ENCODE measurements around the gene RNF125. TPM values are rescaled to one million over a fixed set of nuclear protein-coding genes. Genes with fewer than 3 reads are reported as not detected.

The RNF125 gene
- total and polyA plus RNA-seq, 9 of the 15 experiments (the other 6 are each of a cell fraction or from before 2014, with no cell fraction given), result 0.01 to 0.29 (median 0.07) TPM; not detected in 1

DNA sequence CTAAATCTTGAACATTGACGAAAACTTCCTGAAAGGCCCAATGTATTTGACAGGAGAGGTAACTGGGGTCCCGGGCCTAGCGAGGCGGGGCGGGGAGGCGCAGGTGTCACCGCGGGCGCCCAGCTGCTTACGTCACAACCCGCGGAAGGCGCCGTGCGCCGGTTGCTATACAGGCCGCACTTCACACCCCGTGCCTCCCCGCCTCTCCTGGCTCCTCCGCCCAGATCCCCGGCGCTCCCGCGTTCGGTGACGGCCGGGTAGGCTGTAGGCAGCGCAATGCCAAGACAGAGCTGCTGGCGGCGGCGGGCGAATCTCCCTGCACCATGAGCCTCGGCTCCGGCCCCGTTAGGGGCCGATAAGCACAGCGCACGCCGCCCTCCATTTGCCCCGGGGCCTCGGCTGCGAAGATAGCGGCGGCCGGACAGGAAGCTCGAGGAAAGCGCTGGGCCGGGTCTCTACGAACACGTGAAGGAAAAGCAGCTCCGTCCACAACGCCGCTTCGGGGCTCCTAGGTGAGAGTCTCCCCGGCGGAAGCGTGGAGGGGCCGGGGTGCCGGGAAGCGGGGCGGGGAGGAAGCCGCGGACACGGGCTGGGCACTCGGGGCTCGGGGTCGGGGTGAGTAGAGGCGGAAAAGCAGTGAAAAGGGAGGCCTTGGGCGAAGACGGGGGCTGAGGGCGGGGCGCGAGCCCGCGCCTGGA, 73.2 kb downstream of the RNF125 start, which contains the start of gene RNF138 (continued):
- TF ChIP-seq, protein P1, sequence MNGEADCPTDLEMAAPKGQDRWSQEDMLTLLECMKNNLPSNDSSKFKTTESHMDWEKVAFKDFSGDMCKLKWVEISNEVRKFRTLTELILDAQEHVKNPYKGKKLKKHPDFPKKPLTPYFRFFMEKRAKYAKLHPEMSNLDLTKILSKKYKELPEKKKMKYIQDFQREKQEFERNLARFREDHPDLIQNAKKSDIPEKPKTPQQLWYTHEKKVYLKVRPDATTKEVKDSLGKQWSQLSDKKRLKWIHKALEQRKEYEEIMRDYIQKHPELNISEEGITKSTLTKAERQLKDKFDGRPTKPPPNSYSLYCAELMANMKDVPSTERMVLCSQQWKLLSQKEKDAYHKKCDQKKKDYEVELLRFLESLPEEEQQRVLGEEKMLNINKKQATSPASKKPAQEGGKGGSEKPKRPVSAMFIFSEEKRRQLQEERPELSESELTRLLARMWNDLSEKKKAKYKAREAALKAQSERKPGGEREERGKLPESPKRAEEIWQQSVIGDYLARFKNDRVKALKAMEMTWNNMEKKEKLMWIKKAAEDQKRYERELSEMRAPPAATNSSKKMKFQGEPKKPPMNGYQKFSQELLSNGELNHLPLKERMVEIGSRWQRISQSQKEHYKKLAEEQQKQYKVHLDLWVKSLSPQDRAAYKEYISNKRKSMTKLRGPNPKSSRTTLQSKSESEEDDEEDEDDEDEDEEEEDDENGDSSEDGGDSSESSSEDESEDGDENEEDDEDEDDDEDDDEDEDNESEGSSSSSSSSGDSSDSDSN (IDR thresholded peaks at IDR 0.05; ENCODE audit: borderline replicate concordance in 1 of 2, low read depth in 2 of 2, low read length in 2 of 2), result peak in 1 of 2 experiments; percentile 61; a peak in 1 of 4 replicates
- TF ChIP-seq E2F8 (IDR thresholded peaks at IDR 0.05; ENCODE audit: low read depth, partially characterized antibody) (no peak), RBM39 (optimal IDR thresholded peaks at IDR 0.05; ENCODE audit: low read depth, low read length) (no peak), GATAD2B (IDR thresholded peaks at IDR 0.05; ENCODE audit: borderline replicate concordance) (no peak), SNAPC5 (CRISPR knock-in tag; IDR thresholded peaks at IDR 0.05) (no peak), PHF8 (IDR thresholded peaks at IDR 0.05; ENCODE audit: borderline replicate concordance, low read length) (peak; percentile 96), ZKSCAN8 (CRISPR knock-in tag; IDR thresholded peaks at IDR 0.05) (no peak), PHB (CRISPR knock-in tag; IDR thresholded peaks at IDR 0.05) (0 out of 2 replicates have a peak, but pooled peaks have one; percentile 60), SNRNP70 (optimal IDR thresholded peaks at IDR 0.05; ENCODE audit: low read depth, low read length) (no peak), ZNF696 (CRISPR knock-in tag; conservative IDR thresholded peaks at IDR 0.05) (no peak), TAF1 (IDR thresholded peaks at IDR 0.05; ENCODE audit: control insufficient read depth, extremely low read depth, insufficient read depth, low read length, severe bottlenecking) (no peak), SRF (CRISPR knock-in tag; IDR thresholded peaks at IDR 0.05) (0 out of 4 replicates have a peak, but pooled peaks of 1 of the 2 experiments have one; percentile 24), HNRNPLL (IDR thresholded peaks at IDR 0.05; ENCODE audit: low read depth, low read length, poor library complexity, severe bottlenecking) (peak; percentile 87), ZNF583 (CRISPR knock-in tag; IDR thresholded peaks at IDR 0.05) (no peak), ZNF79 (CRISPR knock-in tag; IDR thresholded peaks at IDR 0.05; ENCODE audit: low read depth) (no peak), SIN3A (IDR thresholded peaks at IDR 0.05; ENCODE audit: borderline replicate concordance in 2 of 2, control insufficient read depth in 1 of 2, low read depth in 2 of 2, low read length in 2 of 2) (peak; percentile 55 to 78; a peak in 1 of 4 replicates), FOXA3 (CRISPR knock-in tag; conservative IDR thresholded peaks at IDR 0.05 in 1 of 2, IDR thresholded peaks at IDR 0.05 in 1 of 2) (no peak), EGR1 (conservative IDR thresholded peaks at IDR 0.05) (no peak), THRAP3 (IDR thresholded peaks at IDR 0.05; ENCODE audit: borderline replicate concordance) (no peak)
- TF ChIP-seq, protein P2, sequence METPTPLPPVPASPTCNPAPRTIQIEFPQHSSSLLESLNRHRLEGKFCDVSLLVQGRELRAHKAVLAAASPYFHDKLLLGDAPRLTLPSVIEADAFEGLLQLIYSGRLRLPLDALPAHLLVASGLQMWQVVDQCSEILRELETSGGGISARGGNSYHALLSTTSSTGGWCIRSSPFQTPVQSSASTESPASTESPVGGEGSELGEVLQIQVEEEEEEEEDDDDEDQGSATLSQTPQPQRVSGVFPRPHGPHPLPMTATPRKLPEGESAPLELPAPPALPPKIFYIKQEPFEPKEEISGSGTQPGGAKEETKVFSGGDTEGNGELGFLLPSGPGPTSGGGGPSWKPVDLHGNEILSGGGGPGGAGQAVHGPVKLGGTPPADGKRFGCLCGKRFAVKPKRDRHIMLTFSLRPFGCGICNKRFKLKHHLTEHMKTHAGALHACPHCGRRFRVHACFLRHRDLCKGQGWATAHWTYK (CRISPR knock-in tag; IDR thresholded peaks at IDR 0.05), result no peak
